Naive B cell (primary cell): Measurements from ENCODE around the gene ANXA5. TPM values are rescaled to one million over a fixed set of nuclear protein-coding genes. Genes with fewer than 3 reads are reported as not detected.
"Not testable (repeated sequence)": the region's sequence is repeated elsewhere in the genome, so short reads cannot be mapped to it uniquely, and the experiment has no call there.

Experiments used
- ATAC-seq, 2 donors: fragments of 150-1000 bp; cut with Tn5 transposase; 2 replicates each; pipeline ENCODE4 v1.10.0; 2021; ENCODE audit warnings: low read depth in 2 of 2, mild to moderate bottlenecking in 2 of 2, moderate library complexity in 2 of 2
- DNase-seq: peaks from one replicate; pipeline ENCODE4 v3.0.0; 2022
- H3K27ac Mint-ChIP-seq, 6 donors: one replicate each; pipeline ENCODE4 v1.8.0; 2020 to 2022; ENCODE audit warnings: mild to moderate bottlenecking in 6 of 6, mixed read lengths in 6 of 6, moderate library complexity in 5 of 6, inconsistent platforms in 2 of 6
- H3K27me3 Mint-ChIP-seq, 3 donors: one replicate each; pipeline ENCODE4 v1.8.0; 2021 to 2022; ENCODE audit warnings: mixed read lengths in 3 of 3, mild to moderate bottlenecking in 1 of 3
- H3K36me3 Mint-ChIP-seq, 2 donors: one replicate each; pipeline ENCODE4 v1.8.0; 2020 to 2022; ENCODE audit warnings: mixed read lengths in 2 of 2, inconsistent platforms in 1 of 2, mild to moderate bottlenecking in 1 of 2
- H3K4me1 Mint-ChIP-seq, 3 donors: one replicate each; pipeline ENCODE4 v1.8.0; 2020 to 2022; ENCODE audit warnings: mixed read lengths in 3 of 3, inconsistent platforms in 1 of 3, mild to moderate bottlenecking in 1 of 3, moderate library complexity in 1 of 3
- H3K4me3 Mint-ChIP-seq, 8 donors: one replicate each; pipeline ENCODE4 v1.8.0; 2020 to 2022; ENCODE audit warnings: mild to moderate bottlenecking in 8 of 8, mixed read lengths in 8 of 8, moderate library complexity in 8 of 8, inconsistent platforms in 2 of 8
- H3K9me3 Mint-ChIP-seq, 7 donors: one replicate each; pipeline ENCODE4 v1.8.0; 2020 to 2022; ENCODE audit warnings: mixed read lengths in 7 of 7, mild to moderate bottlenecking in 5 of 7, inconsistent platforms in 2 of 7, moderate library complexity in 1 of 7
- polyA plus RNA-seq, 6 donors: library from polyadenylated mRNA; unstranded; fragments of 300-500 nt; fragmentation: Illumina TruSeq; gene quantifications; one replicate each; pipeline ENCODE4 v1.2.3, GENCODE V29; 2021; ENCODE audit warnings: low read depth in 6 of 6

The ANXA5 gene
- polyA plus RNA-seq, 6 donors from 2014 or later, result 101 to 219 (median 118) TPM

DNA sequence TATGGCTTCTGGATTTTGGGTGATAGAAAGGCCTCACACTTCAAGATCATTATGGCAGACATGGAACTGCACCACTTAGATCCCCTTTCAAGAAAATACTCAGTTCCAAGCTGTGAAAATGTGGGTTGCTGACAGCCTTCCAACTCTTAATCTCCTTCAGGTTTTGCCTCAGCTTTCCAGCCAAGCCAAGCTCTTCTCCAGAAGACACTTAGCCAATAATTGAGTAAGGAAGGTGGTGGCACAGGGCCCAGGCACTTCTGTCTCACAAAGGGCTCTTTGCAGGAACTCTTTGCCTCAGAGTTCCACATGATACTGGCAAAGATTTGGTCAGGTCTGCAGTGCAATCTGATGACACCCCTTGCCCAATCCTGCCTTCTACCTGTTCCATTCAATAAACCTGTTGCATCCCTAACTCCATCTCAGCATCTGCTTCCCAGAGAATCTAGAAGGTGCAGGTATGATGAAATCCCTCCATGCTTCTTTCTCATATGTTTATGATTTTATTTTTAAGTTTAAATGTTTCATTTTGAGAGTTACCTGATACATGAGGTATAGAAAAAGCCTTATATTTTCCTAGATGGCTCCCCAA, 30.6 kb downstream of the ANXA5 start:
- Mint-ChIP-seq H3K4me3 (no peak overlapping the region), H3K27me3 (no peaks in the 10 kb centered on the region), H3K4me1 (no peaks in the 10 kb centered on the region), H3K9me3 (peaks cover 0 to 2% (median 0%) of the 10 kb centered on the region in 7 donors), H3K36me3 (peaks cover 22 to 40% of the 10 kb centered on the region in 2 donors), H3K27ac (no peak overlapping the region)
- ATAC-seq, result no peak
- no peak for DNase-seq

DNA sequence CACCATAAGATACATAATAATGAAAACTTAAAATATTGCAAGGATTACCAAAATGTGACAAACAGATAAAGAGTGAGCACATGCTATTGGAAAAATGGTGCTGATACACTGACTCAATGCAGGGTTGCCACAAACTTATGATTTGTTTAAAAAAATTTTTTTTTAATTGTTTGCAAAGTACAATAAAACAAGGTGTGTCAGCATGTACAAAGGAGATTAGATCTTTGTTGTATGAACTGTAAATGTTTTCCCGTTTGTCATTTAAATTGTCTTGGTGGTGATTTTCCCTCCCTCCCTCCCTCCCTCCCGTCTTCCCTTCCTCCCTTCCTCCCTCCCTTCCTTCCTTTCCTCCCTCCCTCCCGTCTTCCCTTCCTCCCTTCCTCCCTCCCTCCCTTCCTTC, 31.4 kb downstream of the ANXA5 start:
- no peak for DNase-seq
- H3K4me3 Mint-ChIP-seq, result no peak overlapping the region
- H3K27me3 Mint-ChIP-seq, result no peaks in the 10 kb centered on the region
- peaks cover 0 to 5% (median 0%) of the 10 kb centered on the region in 7 donors for H3K9me3 Mint-ChIP-seq
- no peak for ATAC-seq
- peaks cover 20 to 41% of the 10 kb centered on the region in 2 donors for H3K36me3 Mint-ChIP-seq
- H3K4me1 Mint-ChIP-seq, result no peaks in the 10 kb centered on the region
- H3K27ac Mint-ChIP-seq, result no peak overlapping the region

DNA sequence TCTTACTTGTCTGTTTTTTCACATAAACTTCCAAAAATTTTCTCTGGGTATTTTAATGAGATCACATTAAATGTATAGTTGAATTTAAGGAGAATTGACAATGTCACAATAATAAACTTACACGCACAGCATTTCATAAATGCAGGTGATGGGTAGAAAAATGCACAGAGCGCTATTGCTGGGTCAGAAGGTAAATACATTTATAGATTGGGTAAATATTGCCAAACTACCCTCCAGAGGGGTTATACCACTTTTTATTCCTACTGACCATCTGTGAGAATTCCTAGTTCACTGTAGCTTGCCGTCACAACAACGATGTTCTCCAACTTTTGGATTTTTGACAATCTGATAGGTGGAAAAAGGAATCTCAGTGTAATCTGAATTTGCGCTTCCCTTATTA, 34.6 kb downstream of the ANXA5 start:
- ATAC-seq (no peak), DNase-seq (no peak)
- Mint-ChIP-seq H3K9me3 (peaks cover 0 to 5% (median 0%) of the 10 kb centered on the region in 7 donors), H3K27ac (no peak overlapping the region), H3K36me3 (peaks cover 6 to 22% of the 10 kb centered on the region in 2 donors), H3K27me3 (no peaks in the 10 kb centered on the region), H3K4me1 (no peaks in the 10 kb centered on the region), H3K4me3 (no peak overlapping the region)

DNA sequence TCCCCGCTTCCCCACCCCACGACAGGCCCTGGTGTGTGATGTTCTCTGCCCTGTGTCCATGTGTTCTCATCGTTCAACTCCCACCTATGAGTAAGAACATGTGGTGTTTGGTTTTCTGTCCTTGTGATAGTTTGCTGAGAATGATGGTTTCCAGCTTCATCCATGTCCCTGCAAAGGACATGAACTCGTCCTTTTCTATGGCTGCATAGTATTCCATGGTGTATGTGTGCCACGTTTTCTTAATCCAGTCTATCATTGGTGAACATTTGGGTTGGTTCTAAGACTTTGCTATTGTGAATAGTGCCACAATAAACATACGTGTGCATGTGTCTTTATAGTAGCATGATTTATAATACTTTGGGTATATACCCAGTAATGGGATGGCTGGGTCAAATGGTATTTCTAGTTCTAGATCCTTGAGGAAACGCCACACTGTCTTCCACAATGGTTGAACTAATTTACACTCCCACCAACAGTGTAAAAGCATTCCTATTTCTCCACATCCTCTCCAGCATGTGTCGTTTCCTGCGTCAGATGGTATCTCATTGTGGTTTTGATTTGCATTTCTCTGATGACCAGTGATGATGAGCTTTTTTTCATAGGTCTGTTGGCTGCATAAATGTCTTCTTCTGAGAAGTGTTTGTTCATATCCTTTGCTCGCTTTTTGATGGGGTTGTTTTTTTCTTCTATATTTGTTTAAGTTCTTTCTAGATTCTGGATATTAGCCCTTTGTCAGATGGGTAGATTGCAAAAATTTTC, 36.4 kb downstream of the ANXA5 start:
- not testable (repeated sequence) for H3K4me3 Mint-ChIP-seq, H3K4me1 Mint-ChIP-seq, ATAC-seq

DNA sequence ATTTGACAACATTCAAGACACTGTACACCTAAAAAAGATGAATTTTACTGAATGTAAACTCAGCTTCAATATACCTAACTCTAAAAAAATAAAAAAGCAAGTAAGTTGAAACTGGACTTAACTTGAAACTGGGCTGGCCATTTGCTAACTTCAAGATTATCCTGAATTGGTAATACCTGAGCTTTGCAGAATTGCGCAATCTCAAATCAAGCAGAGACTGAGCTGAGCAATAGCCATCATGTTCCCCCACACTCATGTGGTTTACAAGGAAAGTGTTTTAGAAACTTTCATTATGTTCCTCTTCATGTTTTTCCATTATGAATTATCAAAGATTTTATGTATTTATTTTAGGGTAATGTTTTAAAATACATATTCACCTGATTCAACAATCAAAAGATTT, 38.7 kb downstream of the ANXA5 start:
- ATAC-seq (no peak), DNase-seq (no peak)
- peaks cover 0 to 5% (median 4%) of the 10 kb centered on the region in 7 donors for H3K9me3 Mint-ChIP-seq
- peaks cover 0 to 1% (median 0%) of the 10 kb centered on the region in 3 donors for H3K27me3 Mint-ChIP-seq
- no peak overlapping the region for H3K27ac Mint-ChIP-seq
- H3K36me3 Mint-ChIP-seq, result peaks cover 3% of the 10 kb centered on the region in 2 donors
- H3K4me3 Mint-ChIP-seq, result no peak overlapping the region
- H3K4me1 Mint-ChIP-seq, result peaks cover 9 to 10% (median 9%) of the 10 kb centered on the region in 3 donors

More for the DNA sequence above, 36.4 kb downstream of the ANXA5 start:
- H3K27ac Mint-ChIP-seq, DNase-seq, H3K27me3 Mint-ChIP-seq, H3K9me3 Mint-ChIP-seq: not testable (repeated sequence)
- H3K36me3 Mint-ChIP-seq, result peaks cover 6 to 20% of the 10 kb centered on the region in 2 donors

DNA sequence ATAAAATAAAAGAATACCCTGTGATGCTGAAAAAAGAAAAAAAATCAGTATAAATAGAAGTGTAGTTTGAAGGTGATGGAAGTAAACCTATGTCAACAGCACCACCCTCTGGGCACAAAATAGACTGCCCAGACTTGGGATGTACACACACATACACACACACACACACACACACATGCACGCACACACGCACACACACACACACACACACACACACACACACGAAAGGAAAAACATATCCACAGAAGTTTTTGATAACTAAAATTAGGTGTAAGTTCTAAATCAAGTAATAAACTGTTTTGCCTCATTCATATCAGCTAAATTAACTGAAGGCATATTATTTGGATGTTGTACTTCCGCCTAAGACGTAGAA, 40.5 kb downstream of the ANXA5 start:
- H3K9me3 Mint-ChIP-seq, result peaks cover 3 to 10% (median 5%) of the 10 kb centered on the region in 7 donors
- no peak for ATAC-seq
- peaks cover 5 to 17% (median 11%) of the 10 kb centered on the region in 3 donors for H3K27me3 Mint-ChIP-seq
- peak overlapping the region in 1 of 6 donors; percentile 25 for H3K27ac Mint-ChIP-seq
- H3K36me3 Mint-ChIP-seq, result peaks cover 0 to 2% of the 10 kb centered on the region in 2 donors
- H3K4me1 Mint-ChIP-seq, result peaks cover 9 to 10% (median 9%) of the 10 kb centered on the region in 3 donors
- H3K4me3 Mint-ChIP-seq, result no peak overlapping the region
- DNase-seq, result no peak

DNA sequence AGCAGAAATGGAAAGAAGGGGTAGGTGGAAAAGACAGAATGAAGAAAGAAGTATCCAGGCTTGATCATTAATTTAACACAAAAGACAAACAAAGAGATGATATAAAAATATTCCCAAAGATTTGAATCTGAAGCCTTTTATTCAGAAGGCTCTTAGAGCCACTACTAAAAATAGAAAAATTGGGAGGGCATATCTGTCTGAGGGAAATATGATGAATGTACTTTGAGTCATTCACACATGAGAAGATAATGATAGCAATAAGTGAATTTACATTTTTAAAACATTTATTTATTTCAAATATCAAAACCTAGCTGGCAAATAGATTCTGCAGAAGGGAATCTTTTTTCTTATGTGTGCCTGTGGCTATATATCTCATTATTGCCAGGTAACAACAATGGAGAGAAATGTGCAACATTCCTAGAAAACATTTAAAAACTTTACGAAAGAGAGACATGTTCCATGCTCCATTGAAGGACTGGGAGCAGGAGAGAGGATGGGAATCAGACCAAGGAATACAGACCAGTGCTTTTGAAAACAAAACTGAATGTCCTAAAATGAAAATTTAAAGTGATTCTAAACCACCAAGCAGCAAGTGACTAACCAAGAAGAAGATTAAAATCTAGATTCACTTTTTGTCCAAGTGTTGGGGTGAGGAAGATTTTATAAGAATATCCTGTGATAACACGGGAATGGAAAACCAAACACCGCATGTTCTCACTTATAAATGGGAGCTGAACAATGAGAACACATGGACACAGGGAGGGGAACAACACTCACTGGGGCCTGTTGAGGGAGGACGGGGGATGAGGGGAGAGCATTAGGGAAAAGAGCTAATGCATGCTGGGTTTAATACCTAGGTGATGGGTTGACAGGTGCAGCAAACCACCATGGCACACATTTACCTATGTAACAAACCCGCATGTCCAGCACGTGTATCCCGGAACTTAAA, 41.2 kb downstream of the ANXA5 start:
- H3K4me3 Mint-ChIP-seq, result no peak overlapping the region
- H3K27ac Mint-ChIP-seq, result peak overlapping the region in 1 of 6 donors; percentile 30
- H3K27me3 Mint-ChIP-seq, result peaks cover 5 to 18% (median 11%) of the 10 kb centered on the region in 3 donors
- H3K4me1 Mint-ChIP-seq, result peaks cover 9 to 10% (median 9%) of the 10 kb centered on the region in 3 donors
- ATAC-seq (no peak), DNase-seq (no peak)
- peaks cover 2 to 10% (median 4%) of the 10 kb centered on the region in 7 donors for H3K9me3 Mint-ChIP-seq
- no peaks in the 10 kb centered on the region for H3K36me3 Mint-ChIP-seq

DNA sequence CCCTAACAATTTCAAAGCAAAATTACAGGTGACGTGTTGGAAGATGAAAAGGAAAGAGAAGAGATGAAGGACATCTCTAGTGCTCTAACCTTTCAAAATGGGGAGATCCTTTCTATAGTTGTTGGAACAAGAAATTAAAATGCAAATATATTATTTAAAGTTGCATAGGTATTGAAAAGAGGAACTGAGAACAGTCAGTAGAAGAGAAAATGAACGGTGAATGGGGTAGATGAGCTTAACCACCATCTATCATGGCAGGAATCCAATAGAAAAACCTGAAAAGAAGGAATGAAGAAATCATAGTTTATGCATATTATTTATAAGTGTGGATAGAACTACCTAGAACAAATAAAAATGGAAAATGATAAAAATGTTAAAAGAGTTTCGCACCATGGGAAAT, 42.0 kb downstream of the ANXA5 start:
- Mint-ChIP-seq H3K9me3 (peaks cover 0 to 10% (median 4%) of the 10 kb centered on the region in 7 donors), H3K27me3 (peaks cover 5 to 25% (median 16%) of the 10 kb centered on the region in 3 donors), H3K4me1 (peaks cover 9 to 10% (median 9%) of the 10 kb centered on the region in 3 donors), H3K36me3 (no peaks in the 10 kb centered on the region), H3K27ac (peak overlapping the region in 1 of 6 donors; percentile 3), H3K4me3 (no peak overlapping the region)
- ATAC-seq (peak; percentile 51 to 58), DNase-seq (no peak)

DNA sequence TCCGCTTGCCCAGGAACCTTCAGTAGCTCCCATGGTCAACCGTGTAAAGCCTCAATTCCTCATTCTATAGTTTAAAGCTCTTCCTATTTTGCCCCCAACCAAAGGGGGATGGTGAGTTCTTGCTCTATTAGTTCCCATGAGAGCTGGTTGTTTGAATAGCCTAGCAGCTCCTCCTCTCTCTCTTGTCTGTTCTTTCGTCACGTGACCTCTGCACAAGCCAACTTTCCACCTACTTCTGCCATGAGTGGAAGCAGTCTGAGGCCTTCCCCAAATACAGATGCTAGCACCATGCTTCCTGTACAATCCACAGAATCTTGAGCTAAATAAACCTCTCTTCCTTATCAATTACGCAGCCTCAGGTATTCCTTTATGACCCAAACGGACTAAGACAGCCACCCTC, 42.8 kb downstream of the ANXA5 start:
- Mint-ChIP-seq H3K4me3 (no peak overlapping the region), H3K27me3 (peaks cover 5 to 33% (median 22%) of the 10 kb centered on the region in 3 donors), H3K4me1 (peaks cover 9 to 10% (median 9%) of the 10 kb centered on the region in 3 donors), H3K36me3 (no peaks in the 10 kb centered on the region), H3K9me3 (peaks cover 0 to 10% (median 4%) of the 10 kb centered on the region in 7 donors), H3K27ac (no peak overlapping the region)
- DNase-seq (no peak), ATAC-seq (no peak)

DNA sequence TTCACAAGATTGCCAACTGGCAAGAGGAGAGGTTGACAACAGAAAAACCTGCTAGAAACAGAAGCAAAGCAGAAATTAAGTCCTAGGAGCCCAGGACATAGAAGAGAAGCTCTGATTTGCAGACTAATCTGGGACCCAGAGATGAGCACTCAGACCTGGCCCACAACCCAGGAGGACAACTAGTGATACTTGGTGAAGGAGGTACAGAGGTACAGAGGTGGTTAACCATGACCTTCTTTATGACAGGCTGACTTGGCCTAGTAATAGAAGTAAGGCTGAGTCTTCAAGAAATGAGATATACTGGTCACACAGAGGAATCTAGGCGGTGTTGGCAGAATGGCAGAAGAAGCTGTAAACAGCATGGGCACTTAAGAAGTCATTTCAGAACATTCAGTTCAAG, 43.6 kb downstream of the ANXA5 start:
- DNase-seq (no peak), ATAC-seq (no peak)
- Mint-ChIP-seq H3K4me3 (no peak overlapping the region), H3K36me3 (no peaks in the 10 kb centered on the region), H3K27me3 (peaks cover 5 to 34% (median 23%) of the 10 kb centered on the region in 3 donors), H3K27ac (peak overlapping the region in 1 of 6 donors; percentile 22), H3K9me3 (peaks cover 0 to 10% (median 4%) of the 10 kb centered on the region in 7 donors), H3K4me1 (peaks cover 9 to 10% (median 9%) of the 10 kb centered on the region in 3 donors)

DNA sequence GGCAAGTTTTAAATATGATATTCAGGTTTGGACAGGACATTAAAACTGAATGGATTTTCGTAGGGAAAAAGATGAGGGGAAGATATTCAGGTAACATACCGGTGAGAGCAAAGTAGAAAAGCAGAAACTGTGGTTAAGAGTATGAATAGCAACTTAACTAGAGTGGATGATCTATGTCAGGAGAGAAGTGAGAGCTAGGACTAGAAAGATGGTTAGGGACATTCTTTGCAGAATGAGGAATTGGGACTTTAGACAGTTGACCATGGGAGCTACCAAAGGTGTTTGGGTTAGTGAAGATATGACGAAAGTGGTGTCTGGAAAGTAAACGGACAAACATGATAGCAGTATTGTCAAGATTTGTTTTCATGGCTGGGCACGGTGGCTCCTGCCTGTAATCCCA, 45.2 kb downstream of the ANXA5 start:
- Mint-ChIP-seq H3K27ac (peak overlapping the region in 1 of 6 donors; percentile 6), H3K9me3 (peaks cover 0 to 10% (median 4%) of the 10 kb centered on the region in 7 donors), H3K27me3 (peaks cover 10 to 42% (median 28%) of the 10 kb centered on the region in 3 donors), H3K4me3 (no peak overlapping the region), H3K36me3 (no peaks in the 10 kb centered on the region), H3K4me1 (peaks cover 9 to 10% (median 9%) of the 10 kb centered on the region in 3 donors)
- DNase-seq (no peak), ATAC-seq (no peak)

DNA sequence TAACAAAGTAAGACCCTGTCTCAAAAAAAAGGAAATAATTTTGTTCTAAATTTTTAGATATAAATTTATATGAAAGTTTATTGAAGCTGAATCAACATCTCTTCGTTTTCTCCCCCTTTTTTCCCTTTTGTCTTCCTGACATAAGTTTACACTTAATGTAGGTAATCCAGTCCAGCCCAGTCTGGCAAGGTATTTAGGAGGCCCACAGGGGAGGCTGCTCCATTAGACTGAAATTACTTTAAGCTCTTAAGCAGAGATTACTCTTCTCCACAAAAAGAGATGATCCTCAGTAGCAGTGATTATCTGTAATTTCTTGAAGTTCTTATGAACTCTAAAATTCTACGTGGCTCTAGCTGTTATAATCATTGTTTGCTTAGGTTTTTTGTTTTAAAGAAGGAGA, 46.0 kb downstream of the ANXA5 start:
- Mint-ChIP-seq H3K27me3 (peaks cover 10 to 42% (median 28%) of the 10 kb centered on the region in 3 donors), H3K4me1 (peaks cover 9 to 10% (median 9%) of the 10 kb centered on the region in 3 donors), H3K27ac (no peak overlapping the region), H3K36me3 (no peaks in the 10 kb centered on the region), H3K9me3 (peaks cover 0 to 10% (median 4%) of the 10 kb centered on the region in 7 donors), H3K4me3 (no peak overlapping the region)
- DNase-seq (no peak), ATAC-seq (no peak)

DNA sequence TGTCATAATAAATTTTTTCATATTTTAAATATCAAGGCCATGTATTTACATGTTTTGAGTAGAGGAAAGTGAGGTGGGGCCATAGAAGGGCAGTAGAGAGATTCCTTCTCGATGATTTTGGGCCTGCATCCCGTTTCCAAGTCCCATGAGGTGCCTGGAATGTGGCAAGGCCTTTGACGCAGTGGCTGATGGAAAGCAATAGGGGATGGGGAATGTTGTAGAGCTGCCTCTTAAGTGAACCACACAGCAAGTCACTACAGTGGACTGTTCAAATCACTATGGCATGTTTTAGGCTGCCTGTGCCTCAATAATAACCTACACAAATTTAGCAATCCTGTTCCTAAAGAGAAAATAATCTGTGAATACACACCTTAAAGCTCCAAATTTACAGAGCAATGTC, 48.3 kb downstream of the ANXA5 start:
- Mint-ChIP-seq H3K4me1 (no peaks in the 10 kb centered on the region), H3K27me3 (peaks cover 10 to 50% (median 38%) of the 10 kb centered on the region in 3 donors), H3K27ac (no peak overlapping the region), H3K36me3 (no peaks in the 10 kb centered on the region), H3K9me3 (peaks cover 0 to 6% (median 2%) of the 10 kb centered on the region in 7 donors), H3K4me3 (no peak overlapping the region)
- no peak for DNase-seq
- ATAC-seq, result no peak
